ENCODE results near the gene NFKBIA.
A peak's percentile ranks its signal among the peaks of the same experiment; 100 is the strongest.
"Not testable (repeated sequence)": the region's sequence is repeated elsewhere in the genome, so short reads cannot be mapped to it uniquely, and the experiment has no call there.

The NFKBIA gene

GRCh38 chr14:35366521-35366976 lies 38.0 kb downstream of the NFKBIA start:
- DNase-seq: no peak

- no peak for DNase-seq
Observed at GRCh38 chr14:35366056-35366451, 38.5 kb downstream of the NFKBIA start.

- DNase-seq: peak; percentile 68 to 79
Observed at GRCh38 chr14:35365130-35366055, 39.2 kb downstream of the NFKBIA start.

- DNase-seq: no peak
Observed at GRCh38 chr14:35362911-35363374, 41.6 kb downstream of the NFKBIA start.

GRCh38 chr14:35362450-35362849 lies 42.1 kb downstream of the NFKBIA start:
- no peak for DNase-seq

- no peak for DNase-seq
Observed at GRCh38 chr14:35361141-35361480, 43.4 kb downstream of the NFKBIA start.

- DNase-seq: not testable (repeated sequence)
Observed at GRCh38 chr14:35359655-35360054, 44.9 kb downstream of the NFKBIA start.

GRCh38 chr14:35355981-35356841 lies 48.3 kb downstream of the NFKBIA start:
- peak; percentile 14 to 22 for DNase-seq

GRCh38 chr14:35355235-35355634 lies 49.3 kb downstream of the NFKBIA start:
- not testable (repeated sequence) for DNase-seq

GRCh38 chr14:35353409-35354172 lies 51.0 kb downstream of the NFKBIA start:
- no peak for DNase-seq

- no peak for DNase-seq
Observed at GRCh38 chr14:35352274-35353233, 52.0 kb downstream of the NFKBIA start.

GRCh38 chr14:35351897-35352273 lies 52.7 kb downstream of the NFKBIA start:
- no peak for DNase-seq

Data from stimulated activated CD4-positive, alpha-beta T cell treated with anti-CD3 and anti-CD28 coated beads, Interleukin-4, amount 100 ng/mL, for 4 hours (primary cell).